ENCODE results near the gene MAT2B.

MAT2B gene

GRCh38 chr5:163505368-163506094, at the start of gene MAT2B:
Gene MAT2B (plus strand): TSS chr5:163505619. CDS start chr5:163505687, 68 bp downstream.
- DNase-seq: peak; percentile 83

- no peak for DNase-seq
Observed at GRCh38 chr5:163456029-163456589, 49.3 kb upstream of the MAT2B start.

- DNase-seq: no peak
Observed at GRCh38 chr5:163456840-163457239, 48.6 kb upstream of the MAT2B start.

- DNase-seq: no peak
Observed at GRCh38 chr5:163458778-163459385, 46.5 kb upstream of the MAT2B start.

DNA sequence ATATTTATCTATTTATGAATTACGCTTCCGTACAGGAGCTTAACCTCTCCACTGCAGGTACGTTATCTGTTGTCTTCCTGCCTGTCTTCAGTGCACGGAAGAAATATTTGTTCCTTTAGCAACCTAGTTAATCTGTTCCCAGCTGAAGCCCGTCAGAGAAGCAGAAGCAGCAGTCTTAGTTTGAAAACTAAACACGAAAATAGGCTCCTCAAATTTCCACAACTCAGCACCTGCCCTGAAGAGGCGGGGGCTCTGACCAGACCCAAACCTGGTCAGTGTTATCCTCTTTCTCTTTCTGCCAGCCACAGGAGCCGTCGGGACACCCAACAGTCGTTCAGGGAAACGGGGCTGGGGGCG, 46.0 kb upstream of the MAT2B start:
- peak; percentile 36 for DNase-seq

DNA sequence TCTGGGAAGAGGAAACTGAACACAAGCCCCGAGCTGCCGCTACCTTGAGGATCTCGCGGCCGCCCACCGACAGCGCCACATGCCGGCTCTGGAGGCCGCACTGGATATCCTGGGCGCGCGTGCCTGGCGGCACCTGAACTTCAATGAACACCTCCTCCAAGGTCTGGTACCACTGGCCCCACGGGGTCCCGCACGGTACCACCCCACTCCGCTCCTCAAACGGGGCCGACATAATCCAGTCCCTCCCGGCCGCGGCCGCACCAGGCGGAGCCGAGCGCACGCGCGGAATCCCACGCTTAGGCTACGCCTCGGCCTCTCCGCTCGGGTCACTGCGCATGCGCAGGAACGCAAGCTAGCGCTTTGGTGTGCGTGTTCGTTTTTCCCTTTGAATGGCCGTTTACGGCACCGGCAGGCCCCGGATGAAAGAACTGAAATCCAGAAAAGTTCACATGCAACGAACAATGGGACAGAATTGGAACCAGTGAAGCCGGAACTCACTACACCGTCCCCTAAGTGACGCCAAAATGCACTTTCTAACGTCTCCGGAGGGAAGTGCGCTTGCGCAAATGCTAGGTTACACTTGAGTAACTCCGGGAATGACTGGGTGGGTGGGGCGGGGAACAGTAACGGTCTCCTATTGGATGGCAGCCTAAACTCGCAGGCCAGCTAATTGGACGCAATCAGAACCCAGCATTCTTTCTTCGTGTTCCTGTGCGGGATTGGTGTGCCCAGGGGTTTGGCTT, 45.4 kb upstream of the MAT2B start, which contains the start of gene NUDCD2:
Gene NUDCD2, minus strand, starts transcription at position 284 of the 743 bp plus-strand sequence. Its CDS starts 52 bp downstream, at position 232.
- DNase-seq: peak; percentile 93

GRCh38 chr5:163460562-163461171, 44.8 kb upstream of the MAT2B start, which contains the start of gene HMMR:
Gene HMMR (plus strand): TSS chr5:163460632. CDS start chr5:163460693, 61 bp downstream.
- peak; percentile 48 for DNase-seq

- no peak for DNase-seq
Observed at GRCh38 chr5:163463063-163463435, 42.4 kb upstream of the MAT2B start.

DNA sequence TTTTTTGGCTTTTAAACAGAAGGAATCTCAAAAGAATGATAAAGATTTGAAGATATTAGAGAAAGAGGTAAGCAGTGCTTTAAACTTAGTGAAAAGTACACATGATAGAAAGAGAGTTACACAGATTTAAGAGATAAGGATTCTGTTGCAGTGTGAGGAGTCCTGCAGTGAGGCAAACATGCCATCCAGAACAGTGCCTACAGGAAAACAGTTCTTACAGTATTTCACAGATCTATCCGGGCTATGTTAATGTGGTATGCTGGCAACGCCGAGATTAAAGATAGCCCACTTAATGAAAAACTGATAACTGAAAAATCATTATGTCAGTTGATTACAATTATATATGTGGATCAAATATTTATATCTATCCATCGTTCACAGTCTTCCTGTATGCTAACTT, 37.7 kb upstream of the MAT2B start:
- no peak for DNase-seq

DNA sequence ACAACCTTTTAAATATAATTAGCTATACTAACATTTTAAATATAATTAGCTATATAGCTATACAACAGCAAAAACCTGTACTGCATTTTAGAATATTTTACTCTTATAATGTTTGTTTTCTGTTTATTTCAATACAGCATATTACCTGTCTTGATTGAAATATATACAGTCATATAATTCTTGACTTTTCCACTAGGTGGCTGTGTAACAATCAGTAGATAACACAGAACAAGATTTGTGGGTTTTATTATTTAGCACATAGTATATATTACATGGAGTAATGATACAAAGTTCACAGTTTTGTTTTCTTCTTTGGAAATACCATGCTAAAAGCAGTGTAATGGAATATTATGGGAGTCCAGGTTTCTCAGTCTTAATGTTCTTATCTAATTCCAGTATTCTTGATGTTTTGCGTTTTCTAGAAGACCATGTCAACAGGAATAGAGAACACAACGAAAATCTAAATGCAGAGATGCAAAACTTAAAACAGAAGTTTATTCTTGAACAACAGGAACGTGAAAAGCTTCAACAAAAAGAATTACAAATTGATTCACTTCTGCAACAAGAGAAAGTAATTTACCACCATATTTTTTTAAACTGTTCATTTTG, 31.7 kb upstream of the MAT2B start:
- DNase-seq: no peak

DNA sequence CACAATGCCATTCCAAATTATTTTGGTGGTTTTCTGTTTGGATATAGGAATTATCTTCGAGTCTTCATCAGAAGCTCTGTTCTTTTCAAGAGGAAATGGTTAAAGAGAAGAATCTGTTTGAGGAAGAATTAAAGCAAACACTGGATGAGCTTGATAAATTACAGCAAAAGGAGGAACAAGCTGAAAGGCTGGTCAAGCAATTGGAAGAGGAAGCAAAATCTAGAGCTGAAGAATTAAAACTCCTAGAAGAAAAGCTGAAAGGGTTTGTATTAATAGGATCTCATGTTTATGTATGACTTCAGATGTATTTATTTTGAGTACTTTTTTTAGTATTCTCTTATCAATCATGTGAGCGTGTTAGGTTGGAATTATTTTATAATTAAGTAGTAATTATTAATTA, 30.0 kb upstream of the MAT2B start:
- DNase-seq: no peak

GRCh38 chr5:163478126-163478981, 27.1 kb upstream of the MAT2B start:
- DNase-seq: no peak

DNA sequence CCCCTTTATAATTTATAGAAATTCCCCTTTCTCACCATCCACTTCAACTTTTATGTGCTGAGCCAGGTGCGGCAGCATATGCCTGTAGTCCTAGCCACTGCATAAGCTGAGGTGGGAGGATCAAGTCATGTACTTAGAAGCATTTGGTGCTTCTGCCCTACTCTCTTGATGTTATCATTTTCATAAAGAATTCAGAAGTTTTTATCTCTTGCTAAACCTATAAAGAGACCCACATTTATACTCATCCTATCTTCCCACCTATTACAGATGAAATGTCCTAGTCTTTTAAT, 26.5 kb upstream of the MAT2B start:
- DNase-seq: no peak

DNA sequence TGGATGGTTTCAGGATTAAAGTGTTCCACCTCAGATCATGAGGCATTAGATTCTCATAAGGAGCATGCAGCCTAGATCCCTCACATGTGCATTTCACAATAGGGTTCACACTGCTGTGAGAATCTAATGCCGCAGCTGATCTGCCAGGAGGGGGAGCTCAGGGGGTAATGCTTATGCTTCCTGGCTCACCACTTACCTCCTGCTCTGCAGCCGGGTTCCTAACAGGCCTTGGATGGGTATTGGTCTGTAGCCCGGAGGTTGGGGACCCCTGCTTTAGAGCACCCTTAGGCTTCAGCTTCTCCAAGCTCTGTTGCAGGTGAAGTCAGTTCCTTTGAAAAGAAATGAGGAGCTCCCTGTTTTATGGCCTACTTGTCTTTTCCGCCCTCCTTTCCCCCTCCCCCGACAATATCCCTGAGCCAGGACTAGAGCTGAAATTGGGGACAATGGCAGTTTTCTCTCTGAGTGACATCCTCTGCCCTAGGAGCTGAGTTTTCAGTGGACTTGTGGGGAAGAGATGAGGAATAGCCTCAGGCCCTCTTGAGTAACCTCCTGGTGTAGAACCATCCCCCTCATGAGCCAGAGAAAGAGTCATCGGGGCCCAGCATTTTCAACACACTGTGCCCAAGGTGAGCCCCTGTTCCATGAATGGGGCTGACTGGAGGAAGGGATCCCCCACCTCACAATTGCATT, 16.2 kb upstream of the MAT2B start:
- no peak for DNase-seq

- DNase-seq: no peak
Observed at GRCh38 chr5:163489745-163490075, 15.7 kb upstream of the MAT2B start.

DNA sequence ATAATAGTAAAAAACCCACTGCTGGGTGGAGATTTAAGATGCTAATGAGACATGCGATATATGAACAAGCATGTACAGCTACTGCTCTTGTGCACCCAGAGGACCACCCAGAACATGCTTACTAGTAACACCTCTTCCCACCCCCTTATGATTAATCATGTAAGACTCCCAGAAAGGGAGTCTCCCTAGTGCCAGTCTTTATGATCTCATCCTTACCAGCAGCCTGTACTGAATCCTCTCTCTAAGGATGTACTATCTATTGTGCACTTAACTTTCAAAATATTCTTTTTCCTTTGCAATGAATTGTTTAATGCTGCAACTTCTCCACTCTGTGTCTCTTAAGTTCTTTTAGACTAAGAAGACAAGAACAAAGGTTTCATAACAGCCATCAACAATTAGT, 9.1 kb upstream of the MAT2B start:
- no peak for DNase-seq

- no peak for DNase-seq
Observed at GRCh38 chr5:163497315-163497714, 8.1 kb upstream of the MAT2B start.

DNA sequence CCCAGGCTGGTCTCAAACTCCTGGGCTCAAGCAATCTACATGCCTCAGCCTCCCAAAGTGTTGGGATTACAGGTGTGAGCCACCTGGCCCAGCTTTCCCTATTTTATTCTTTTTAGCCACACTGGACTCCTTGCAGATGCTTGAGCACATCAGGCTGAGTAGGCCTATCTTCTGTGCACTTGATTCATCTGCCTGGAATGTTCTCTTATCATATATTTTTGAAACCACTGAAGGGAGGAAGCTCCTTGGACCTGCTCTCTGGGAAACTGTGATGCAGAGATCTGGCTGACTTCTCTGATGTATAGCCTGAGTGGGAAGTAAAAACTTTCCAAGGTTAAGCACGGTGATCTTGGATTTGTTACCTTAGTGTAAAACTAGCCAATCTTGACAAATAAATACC, 6.5 kb upstream of the MAT2B start:
- no peak for DNase-seq

GRCh38 chr5:163502521-163502920, 2.9 kb upstream of the MAT2B start:
- no peak for DNase-seq

- DNase-seq: no peak
Observed at GRCh38 chr5:163503106-163504078, 2.0 kb upstream of the MAT2B start.

Measured in NCI-H2171 treated with DMSO at 0.1 percent for 48 hours (cell line).